ENCODE measurements around the gene GRWD1. TPM values are rescaled to one million over a fixed set of nuclear protein-coding genes. Genes with fewer than 3 reads are reported as not detected.

GRWD1 gene
- total RNA-seq, 2 experiments from 2014 or later: 21.4 to 21.7 TPM

DNA sequence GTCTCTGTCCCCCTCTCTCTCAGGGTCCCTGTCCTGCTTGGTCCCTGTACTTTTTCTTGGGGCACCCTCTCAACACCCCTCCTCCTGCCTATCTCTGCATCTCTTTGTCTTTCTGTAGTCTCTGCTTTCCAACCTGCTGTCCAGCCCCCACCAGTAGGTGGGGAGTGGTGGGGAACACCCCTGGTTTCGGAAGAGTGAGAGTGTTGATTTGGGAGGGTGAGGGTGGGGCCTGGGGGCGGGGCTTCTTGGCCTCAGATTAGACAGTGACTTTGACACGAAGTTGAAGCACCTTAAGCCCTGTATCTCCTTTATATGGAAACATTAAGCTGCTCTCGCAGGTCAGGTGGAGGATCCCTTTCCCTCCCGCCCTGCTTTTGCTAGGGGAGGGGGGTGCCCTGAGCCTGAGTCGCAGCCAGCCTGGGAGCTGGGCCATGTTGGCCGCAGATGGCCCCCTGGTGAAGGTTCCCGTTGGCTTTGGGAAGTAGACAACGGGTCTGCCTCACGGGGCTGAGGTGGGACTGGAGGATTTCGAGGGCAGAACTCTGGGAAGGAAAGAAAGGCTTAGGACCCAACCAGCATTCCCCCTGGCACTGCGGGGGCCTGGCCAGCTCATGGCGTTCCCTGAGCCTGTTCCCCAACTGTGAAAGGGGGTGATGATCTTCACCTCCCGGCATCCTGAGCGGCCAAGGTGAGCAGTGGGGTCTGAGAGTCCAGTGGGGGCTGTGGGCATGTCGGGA is 9.6 kb downstream of the GRWD1 start, which contains the start of gene KCNJ14:
Gene KCNJ14, plus strand, starts transcription at position 404 of the 737 bp plus-strand sequence. CDS start 6,151 bp downstream, outside the sequence.
- H3K27me3 Mint-ChIP-seq: no peaks in the 10 kb centered on the region
- Histone ChIP-seq H3K4me3 (ENCODE audit: low read length) (no peak within 1 kb of the TSS), H3K27ac (ENCODE audit: low read depth in 1 of 2, low read length in 2 of 2) (no peak within 1 kb of the TSS), H3K4me1 (ENCODE audit: insufficient read depth, low read length) (no peaks in the 10 kb centered on the region), H3K27me3 (ENCODE audit: control insufficient read depth in 1 of 2, insufficient read depth in 2 of 2, low read length in 2 of 2) (no peaks in the 10 kb centered on the region), H3K36me3 (ENCODE audit: insufficient read depth, low read length) (peaks cover 62% of the 10 kb centered on the region), H3K9me3 (ENCODE audit: control insufficient read depth in 1 of 2, insufficient read depth in 1 of 2, low read length in 2 of 2) (no peaks in the 10 kb centered on the region)
- H3K36me3 Mint-ChIP-seq (ENCODE audit: low read depth): peaks cover 50% of the 10 kb centered on the region
- intact Hi-C loops (cut with DNase I, micrococcal nuclease): no loop called here
- ATAC-seq (ENCODE audit: poor library complexity): no peak
- POLR2A ChIA-PET: interaction anchor here (0.6 kb wide), 1 partner anchor 9 kb away, joined by 3 read pairs; no protein-coding TSS in a partner anchor
- H3K4me3 Mint-ChIP-seq: no peak within 1 kb of the TSS
- DNase-seq: no peak
- no peak for TF ChIP-seq CTCF (IDR thresholded peaks at IDR 0.05)
- H3K9me3 Mint-ChIP-seq: no peaks in the 10 kb centered on the region
- H3K4me1 Mint-ChIP-seq (ENCODE audit: low read depth): peaks cover 5% of the 10 kb centered on the region
- CTCF ChIA-PET: no interaction called here
- no peak within 1 kb of the TSS for H3K27ac Mint-ChIP-seq

DNA sequence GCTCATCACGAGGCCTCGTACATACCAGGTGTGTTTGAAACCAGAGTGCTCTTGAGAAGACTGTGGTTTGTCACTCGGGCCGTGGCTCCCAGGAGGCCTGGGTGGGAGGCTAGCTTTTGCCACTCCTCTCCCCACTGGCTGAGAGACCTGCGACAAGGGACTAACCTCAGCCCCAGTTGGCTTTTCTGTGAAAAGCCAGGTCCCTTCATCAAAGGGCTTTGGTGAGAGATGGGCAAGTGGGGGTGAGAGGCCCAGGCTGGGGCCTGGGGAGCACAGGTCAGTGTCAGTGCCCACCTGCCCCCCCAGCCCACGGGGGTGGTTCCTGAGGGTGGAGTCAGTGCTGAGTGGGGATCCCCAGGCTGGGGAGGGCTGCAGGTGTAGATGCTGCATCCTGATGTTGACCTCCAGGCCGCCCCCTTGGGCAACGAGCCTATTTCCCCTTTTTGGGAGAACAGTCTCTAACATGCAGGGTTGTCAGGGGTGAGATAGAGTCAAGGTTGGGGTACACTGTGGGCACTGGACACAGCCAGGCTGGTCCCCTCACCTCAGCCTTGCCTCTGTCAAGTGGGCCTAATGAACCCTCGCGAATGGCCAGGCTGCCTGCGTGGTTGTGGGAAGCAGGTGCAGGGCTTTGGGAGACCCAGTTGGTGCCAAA is 10.3 kb downstream of the GRWD1 start:
- POLR2A ChIA-PET: interaction anchor here (0.6 kb wide), 1 partner anchor 10 kb away, joined by 3 read pairs; no protein-coding TSS in a partner anchor
- Mint-ChIP-seq H3K36me3 (ENCODE audit: low read depth) (peaks cover 45% of the 10 kb centered on the region), H3K27ac (no peak overlapping the region), H3K4me1 (ENCODE audit: low read depth) (peaks cover 5% of the 10 kb centered on the region), H3K9me3 (no peaks in the 10 kb centered on the region), H3K4me3 (no peak overlapping the region), H3K27me3 (no peaks in the 10 kb centered on the region)
- Histone ChIP-seq H3K27me3 (ENCODE audit: control insufficient read depth in 1 of 2, insufficient read depth in 2 of 2, low read length in 2 of 2) (no peaks in the 10 kb centered on the region), H3K36me3 (ENCODE audit: insufficient read depth, low read length) (peaks cover 55% of the 10 kb centered on the region), H3K4me3 (ENCODE audit: low read length) (no peak overlapping the region), H3K4me1 (ENCODE audit: insufficient read depth, low read length) (no peaks in the 10 kb centered on the region), H3K9me3 (ENCODE audit: control insufficient read depth in 1 of 2, insufficient read depth in 1 of 2, low read length in 2 of 2) (no peaks in the 10 kb centered on the region), H3K27ac (ENCODE audit: low read depth in 1 of 2, low read length in 2 of 2) (no peak overlapping the region)
- TF ChIP-seq CTCF (IDR thresholded peaks at IDR 0.05): no peak
- intact Hi-C loops (cut with DNase I, micrococcal nuclease): no loop called here
- CTCF ChIA-PET: no interaction called here
- no peak for ATAC-seq (ENCODE audit: poor library complexity)
- DNase-seq: no peak

GRCh38 chr19:48456864-48457263 is 11.1 kb downstream of the GRWD1 start:
- peaks cover 47% of the 10 kb centered on the region for H3K36me3 ChIP-seq (ENCODE audit: insufficient read depth, low read length)
- Mint-ChIP-seq H3K27me3 (no peaks in the 10 kb centered on the region), H3K4me3 (no peak overlapping the region), H3K9me3 (no peaks in the 10 kb centered on the region), H3K27ac (no peak overlapping the region), H3K4me1 (ENCODE audit: low read depth) (peaks cover 5% of the 10 kb centered on the region), H3K36me3 (ENCODE audit: low read depth) (peaks cover 36% of the 10 kb centered on the region)
- H3K9me3 ChIP-seq (ENCODE audit: control insufficient read depth in 1 of 2, insufficient read depth in 1 of 2, low read length in 2 of 2): no peaks in the 10 kb centered on the region
- intact Hi-C loops (cut with DNase I, micrococcal nuclease): no loop called here
- TF ChIP-seq CTCF (IDR thresholded peaks at IDR 0.05): no peak
- no peaks in the 10 kb centered on the region for H3K27me3 ChIP-seq (ENCODE audit: control insufficient read depth in 1 of 2, insufficient read depth in 2 of 2, low read length in 2 of 2)
- H3K4me1 ChIP-seq (ENCODE audit: insufficient read depth, low read length): no peaks in the 10 kb centered on the region
- H3K4me3 ChIP-seq (ENCODE audit: low read length): no peak overlapping the region
- CTCF ChIA-PET: no interaction called here
- POLR2A ChIA-PET: no interaction called here
- DNase-seq: no peak
- ATAC-seq (ENCODE audit: poor library complexity): no peak
- H3K27ac ChIP-seq (ENCODE audit: low read depth in 1 of 2, low read length in 2 of 2): no peak overlapping the region

All from CD4-positive, alpha-beta T cell (primary cell).